Activated T-cell treated with anti-CD3 and anti-CD28 coated beads, Interleukin-2, amount 50 U/mL, for 72 hours (primary cell): ENCODE data around the gene ACTN1. TPM values are rescaled to one million over a fixed set of nuclear protein-coding genes. Genes with fewer than 3 reads are reported as not detected.

Source experiments
- ATAC-seq, 2 donors: fragments of 150-1000 bp; cut with Tn5 transposase; replicated peaks in 1 of 2; 2 replicates each; pipeline ENCODE4 v1.10.0; 2021; ENCODE audit warnings: moderate library complexity in 2 of 2, mild to moderate bottlenecking in 1 of 2
- DNase-seq, 2 donors: peaks; one replicate each; pipeline ENCODE4 v3.0.0; 2021 to 2022; ENCODE audit warnings: mixed read lengths in 1 of 2
- H3K27ac Mint-ChIP-seq: one replicate; pipeline ENCODE4 v1.8.0; 2022; ENCODE audit warnings: mild to moderate bottlenecking, moderate library complexity, mixed read lengths
- H3K27me3 Mint-ChIP-seq: one replicate; pipeline ENCODE4 v1.8.0; 2022; ENCODE audit warnings: low read depth, mixed read lengths
- H3K36me3 Mint-ChIP-seq, 2 donors: one replicate each; pipeline ENCODE4 v1.8.0; 2022; ENCODE audit warnings: mixed read lengths in 2 of 2, mild to moderate bottlenecking in 1 of 2; ENCODE audit not compliant: insufficient read depth in 2 of 2
- H3K4me1 Mint-ChIP-seq: one replicate; pipeline ENCODE4 v1.8.0; 2022; ENCODE audit warnings: low read depth, mixed read lengths
- H3K4me3 Mint-ChIP-seq, 2 donors: one replicate each; pipeline ENCODE4 v1.8.0; 2022; ENCODE audit warnings: mild to moderate bottlenecking in 2 of 2, mixed read lengths in 2 of 2, moderate library complexity in 2 of 2
- H3K9me3 Mint-ChIP-seq, 2 donors: one replicate each; pipeline ENCODE4 v1.8.0; 2022; ENCODE audit warnings: mixed read lengths in 2 of 2
- total RNA-seq, 2 donors: library from RNA; stranded (reverse); gene quantifications; one replicate each; pipeline ENCODE4 v1.2.3, GENCODE V29; 2022

ACTN1 gene
- total RNA-seq, 2 donors from 2014 or later, result 42.6 to 50.7 TPM

DNA sequence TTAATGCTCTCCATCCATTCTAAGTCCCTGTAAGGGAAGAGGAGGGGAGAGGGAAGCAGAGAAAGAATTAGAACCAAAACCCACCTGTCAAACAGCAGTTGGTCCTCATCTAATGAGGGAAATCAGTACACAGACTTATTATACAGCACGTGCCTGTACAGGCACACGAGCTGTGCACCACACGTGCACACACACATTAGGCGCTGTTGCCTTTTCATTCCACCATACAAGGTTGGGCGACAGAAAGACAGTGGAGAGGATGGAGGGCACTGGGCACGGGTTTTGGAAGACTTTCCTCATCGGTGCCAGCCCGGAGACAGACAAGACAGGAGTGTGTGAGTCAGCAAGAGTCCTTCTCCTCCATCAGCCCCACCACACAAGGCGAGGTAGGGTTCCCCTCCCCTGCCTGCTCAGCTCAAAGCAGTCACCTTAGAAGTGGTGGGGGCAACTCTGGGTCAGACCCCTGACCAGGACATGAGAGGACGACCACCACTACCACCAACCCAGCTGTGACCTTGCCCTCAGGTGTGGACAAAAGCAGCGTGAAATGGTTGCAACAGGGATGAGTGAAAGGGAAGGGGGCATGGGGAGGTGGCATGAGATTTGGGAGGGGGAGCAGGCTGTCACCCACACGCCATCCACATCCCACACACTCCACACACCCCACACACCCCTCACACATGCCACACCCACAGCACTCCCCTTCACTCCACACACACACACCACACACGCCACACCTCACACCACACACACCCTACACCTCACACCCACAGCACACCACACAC lies 80.7 kb downstream of the ACTN1 start:
- ATAC-seq (peak; percentile 8 to 31), DNase-seq (no peak)
- Mint-ChIP-seq H3K9me3 (no peaks in the 10 kb centered on the region), H3K4me1 (peaks cover 42% of the 10 kb centered on the region), H3K27ac (peak overlapping the region; percentile 61), H3K4me3 (no peak overlapping the region), H3K27me3 (no peaks in the 10 kb centered on the region), H3K36me3 (peaks cover 3 to 8% of the 10 kb centered on the region in 2 donors)

DNA sequence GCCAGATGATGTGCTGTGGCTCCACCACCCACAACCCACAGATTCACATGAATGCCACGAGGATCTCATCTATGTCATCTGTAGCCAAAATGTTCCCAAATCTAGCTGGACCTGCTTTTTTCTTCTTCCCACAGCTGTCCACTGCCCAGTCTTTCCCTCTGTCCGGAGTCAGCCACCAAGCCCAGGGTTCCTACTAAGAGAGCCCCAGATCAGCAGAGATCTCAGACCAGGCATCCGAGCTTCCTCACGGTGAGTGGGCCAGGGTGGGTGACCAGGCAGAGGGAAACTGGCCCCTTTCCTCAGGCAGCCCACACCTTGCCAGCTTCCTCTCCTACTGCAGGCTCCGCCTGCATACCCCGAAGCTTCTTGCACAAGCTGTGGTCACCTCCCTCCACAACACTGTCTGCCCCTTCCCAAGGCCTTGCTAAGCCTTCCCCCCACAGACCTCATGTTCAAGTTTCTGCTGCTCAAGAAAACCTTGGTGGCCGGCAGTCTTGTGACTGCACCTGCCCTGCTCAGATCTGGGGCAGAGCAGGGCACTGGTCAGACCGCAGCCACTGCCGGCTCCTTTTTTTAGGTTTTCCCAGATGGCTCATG lies 81.4 kb downstream of the ACTN1 start:
- Mint-ChIP-seq H3K36me3 (peaks cover 3 to 8% of the 10 kb centered on the region in 2 donors), H3K9me3 (no peaks in the 10 kb centered on the region), H3K27me3 (no peaks in the 10 kb centered on the region), H3K4me3 (no peak overlapping the region), H3K4me1 (peaks cover 42% of the 10 kb centered on the region), H3K27ac (peak overlapping the region; percentile 61)
- DNase-seq (no peak), ATAC-seq (no peak)

DNA sequence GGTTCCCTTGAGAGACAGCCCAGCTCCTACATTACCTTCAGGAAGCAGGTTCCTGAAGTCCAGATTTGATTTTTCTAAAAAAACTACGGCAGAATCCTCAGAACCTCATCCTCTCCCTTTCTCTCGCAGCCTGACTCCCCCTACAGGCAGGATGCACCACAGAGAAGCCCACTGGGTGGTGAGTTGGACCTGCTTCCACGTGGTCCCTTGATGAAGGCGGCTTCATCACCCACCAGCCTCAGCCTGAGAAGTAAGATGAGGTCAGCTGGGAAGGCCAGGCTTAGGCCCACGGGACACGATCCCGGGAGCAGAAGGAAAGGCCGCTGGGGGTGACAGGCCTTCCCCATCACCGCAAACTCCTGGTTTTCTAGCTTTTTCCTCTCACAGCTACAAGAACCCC lies 83.0 kb downstream of the ACTN1 start:
- no peak for DNase-seq
- no peak overlapping the region for H3K27ac Mint-ChIP-seq
- H3K4me1 Mint-ChIP-seq, result peaks cover 42% of the 10 kb centered on the region
- H3K27me3 Mint-ChIP-seq, result no peaks in the 10 kb centered on the region
- ATAC-seq, result no peak
- H3K9me3 Mint-ChIP-seq, result no peaks in the 10 kb centered on the region
- no peak overlapping the region for H3K4me3 Mint-ChIP-seq
- peaks cover 3 to 8% of the 10 kb centered on the region in 2 donors for H3K36me3 Mint-ChIP-seq

- ATAC-seq (no peak), DNase-seq (no peak)
- peaks cover 35% of the 10 kb centered on the region for H3K4me1 Mint-ChIP-seq
- no peaks in the 10 kb centered on the region for H3K9me3 Mint-ChIP-seq
- H3K27ac Mint-ChIP-seq, result no peak overlapping the region
- H3K4me3 Mint-ChIP-seq, result no peak overlapping the region
- H3K36me3 Mint-ChIP-seq, result peaks cover 0 to 3% of the 10 kb centered on the region in 2 donors
- H3K27me3 Mint-ChIP-seq, result no peaks in the 10 kb centered on the region
Measured at GRCh38 chr14:68894802-68895703, 84.0 kb downstream of the ACTN1 start.

DNA sequence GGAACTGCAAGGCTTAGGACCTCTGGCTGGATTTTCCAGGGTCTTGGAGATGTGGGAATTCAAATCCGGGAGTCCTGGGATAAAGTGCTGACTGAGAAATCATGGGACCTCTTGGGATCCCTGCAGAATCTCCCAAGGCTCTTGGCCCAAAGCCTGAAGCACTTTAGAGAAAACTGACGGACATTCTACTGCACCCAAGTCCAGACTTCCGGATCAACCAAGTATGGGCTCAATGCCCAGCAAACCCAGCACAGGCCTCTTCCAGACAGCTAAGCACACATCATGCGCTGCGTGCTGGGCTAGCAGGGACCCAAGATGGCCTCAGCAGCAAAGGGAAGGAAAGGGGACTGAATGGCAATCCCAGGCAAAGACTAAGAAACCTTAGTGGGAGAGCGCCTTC lies 85.0 kb downstream of the ACTN1 start:
- H3K27ac Mint-ChIP-seq, result no peak overlapping the region

GRCh38 chr14:68893566-68893965 lies 85.5 kb downstream of the ACTN1 start:
- ATAC-seq (no peak), DNase-seq (no peak)
- Mint-ChIP-seq H3K4me3 (no peak overlapping the region), H3K27ac (no peak overlapping the region), H3K27me3 (no peaks in the 10 kb centered on the region), H3K9me3 (no peaks in the 10 kb centered on the region), H3K36me3 (peaks cover 0 to 3% of the 10 kb centered on the region in 2 donors), H3K4me1 (peaks cover 25% of the 10 kb centered on the region)

More for the DNA sequence above, 85.0 kb downstream of the ACTN1 start:
- DNase-seq, result no peak
- Mint-ChIP-seq H3K36me3 (peaks cover 0 to 3% of the 10 kb centered on the region in 2 donors), H3K4me3 (no peak overlapping the region), H3K27me3 (no peaks in the 10 kb centered on the region), H3K4me1 (peaks cover 26% of the 10 kb centered on the region), H3K9me3 (no peaks in the 10 kb centered on the region)
- ATAC-seq, result no peak

- ATAC-seq (no peak), DNase-seq (no peak)
- Mint-ChIP-seq H3K9me3 (no peaks in the 10 kb centered on the region), H3K36me3 (peaks cover 0 to 3% of the 10 kb centered on the region in 2 donors), H3K4me1 (peaks cover 20% of the 10 kb centered on the region), H3K27me3 (no peaks in the 10 kb centered on the region), H3K27ac (no peak overlapping the region), H3K4me3 (no peak overlapping the region)
Measured at GRCh38 chr14:68892961-68893360, 86.1 kb downstream of the ACTN1 start.

GRCh38 chr14:68891851-68892660 lies 87.0 kb downstream of the ACTN1 start:
- peaks cover 0 to 3% of the 10 kb centered on the region in 2 donors for H3K36me3 Mint-ChIP-seq
- no peak overlapping the region for H3K4me3 Mint-ChIP-seq
- DNase-seq (no peak), ATAC-seq (no peak)
- no peaks in the 10 kb centered on the region for H3K27me3 Mint-ChIP-seq
- H3K27ac Mint-ChIP-seq, result no peak overlapping the region
- peaks cover 13% of the 10 kb centered on the region for H3K4me1 Mint-ChIP-seq
- no peaks in the 10 kb centered on the region for H3K9me3 Mint-ChIP-seq

- no peak overlapping the region for H3K4me3 Mint-ChIP-seq
- no peak for ATAC-seq
Measured at GRCh38 chr14:68890173-68890931, 88.8 kb downstream of the ACTN1 start.

GRCh38 chr14:68888883-68889282 lies 90.2 kb downstream of the ACTN1 start:
- no peaks in the 10 kb centered on the region for H3K27me3 Mint-ChIP-seq
- no peak for DNase-seq
- H3K4me3 Mint-ChIP-seq, result no peak overlapping the region
- peaks cover 0 to 4% of the 10 kb centered on the region in 2 donors for H3K36me3 Mint-ChIP-seq
- H3K9me3 Mint-ChIP-seq, result no peaks in the 10 kb centered on the region
- no peaks in the 10 kb centered on the region for H3K4me1 Mint-ChIP-seq
- H3K27ac Mint-ChIP-seq, result no peak overlapping the region
- ATAC-seq, result no peak

More at GRCh38 chr14:68890173-68890931, 88.8 kb downstream of the ACTN1 start:
- Mint-ChIP-seq H3K9me3 (no peaks in the 10 kb centered on the region), H3K4me1 (peaks cover 9% of the 10 kb centered on the region), H3K27ac (no peak overlapping the region), H3K27me3 (no peaks in the 10 kb centered on the region), H3K36me3 (peaks cover 0 to 3% of the 10 kb centered on the region in 2 donors)
- DNase-seq, result no peak

- Mint-ChIP-seq H3K9me3 (no peaks in the 10 kb centered on the region), H3K36me3 (peaks cover 0 to 4% of the 10 kb centered on the region in 2 donors), H3K27me3 (no peaks in the 10 kb centered on the region), H3K4me1 (no peaks in the 10 kb centered on the region), H3K4me3 (no peak overlapping the region), H3K27ac (no peak overlapping the region)
- DNase-seq (no peak), ATAC-seq (no peak)
Measured at GRCh38 chr14:68888025-68888850, 90.9 kb downstream of the ACTN1 start.
